ENCODE results near the gene TUBGCP6.

DNA sequence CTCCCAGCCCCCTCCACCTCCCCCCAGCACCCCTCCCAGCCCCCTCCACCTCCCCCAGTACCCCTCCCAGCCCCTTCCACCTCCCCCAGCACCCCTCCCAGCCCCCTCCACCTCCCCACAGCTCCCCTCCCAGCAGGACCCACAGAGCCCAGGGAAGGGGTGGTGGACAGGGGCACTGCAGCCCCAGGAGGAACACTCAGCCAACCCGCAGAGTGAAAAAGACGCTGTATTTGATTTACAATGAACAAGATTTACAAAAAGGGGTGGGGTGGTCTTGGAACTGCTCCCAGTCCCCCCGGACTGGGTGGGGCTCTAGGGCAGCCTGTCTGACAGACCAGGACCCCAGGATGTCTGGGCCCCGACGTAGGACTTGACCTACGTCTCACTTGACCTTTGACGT is 29.9 kb upstream of the TUBGCP6 start:
- TF ChIP-seq, protein P1, sequence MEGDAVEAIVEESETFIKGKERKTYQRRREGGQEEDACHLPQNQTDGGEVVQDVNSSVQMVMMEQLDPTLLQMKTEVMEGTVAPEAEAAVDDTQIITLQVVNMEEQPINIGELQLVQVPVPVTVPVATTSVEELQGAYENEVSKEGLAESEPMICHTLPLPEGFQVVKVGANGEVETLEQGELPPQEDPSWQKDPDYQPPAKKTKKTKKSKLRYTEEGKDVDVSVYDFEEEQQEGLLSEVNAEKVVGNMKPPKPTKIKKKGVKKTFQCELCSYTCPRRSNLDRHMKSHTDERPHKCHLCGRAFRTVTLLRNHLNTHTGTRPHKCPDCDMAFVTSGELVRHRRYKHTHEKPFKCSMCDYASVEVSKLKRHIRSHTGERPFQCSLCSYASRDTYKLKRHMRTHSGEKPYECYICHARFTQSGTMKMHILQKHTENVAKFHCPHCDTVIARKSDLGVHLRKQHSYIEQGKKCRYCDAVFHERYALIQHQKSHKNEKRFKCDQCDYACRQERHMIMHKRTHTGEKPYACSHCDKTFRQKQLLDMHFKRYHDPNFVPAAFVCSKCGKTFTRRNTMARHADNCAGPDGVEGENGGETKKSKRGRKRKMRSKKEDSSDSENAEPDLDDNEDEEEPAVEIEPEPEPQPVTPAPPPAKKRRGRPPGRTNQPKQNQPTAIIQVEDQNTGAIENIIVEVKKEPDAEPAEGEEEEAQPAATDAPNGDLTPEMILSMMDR (IDR thresholded peaks at IDR 0.05), result no peak
- no peak for TF ChIP-seq POLR2A (IDR thresholded peaks at IDR 0.05)
